Smooth muscle cell (in vitro differentiated cells): ENCODE results near the gene NEK6. TPM values are rescaled to one million over a fixed set of nuclear protein-coding genes. Genes with fewer than 3 reads are reported as not detected.

ENCODE experiments used
- DNase-seq: peaks from one replicate; lab custom pipeline; 2025; ENCODE audit not compliant: unreplicated experiment; lab: John Stamatoyannopoulos, UW
- H2AFZ ChIP-seq: fragments of 200-600 bp; sonication (generic); 2 replicates; pipeline ENCODE4 v1.6.0; 2016; ENCODE audit warnings: antibody characterized with exemption, low read depth, mild to moderate bottlenecking
- H3F3A ChIP-seq: fragments of 200-600 bp; sonication (generic); 2 replicates; pipeline ENCODE4 v1.6.0; 2017; ENCODE audit warnings: antibody characterized with exemption, low read depth
- H3K27ac ChIP-seq: fragments of 200-600 bp; sonication (generic); 2 replicates; pipeline ENCODE4 v1.5.1; 2016; ENCODE audit warnings: low read depth, mild to moderate bottlenecking
- H3K27me3 ChIP-seq: fragments of 200-600 bp; sonication (generic); 2 replicates; pipeline ENCODE4 v1.6.1; 2016; ENCODE audit warnings: low read depth, mild to moderate bottlenecking
- H3K36me3 ChIP-seq: fragments of 200-600 bp; sonication (generic); 2 replicates; pipeline ENCODE4 v1.5.1; 2016; ENCODE audit warnings: low read depth
- H3K4me1 ChIP-seq: fragments of 200-600 bp; sonication (generic); 2 replicates; pipeline ENCODE4 v1.5.1; 2016; ENCODE audit warnings: low read depth
- H3K4me2 ChIP-seq: fragments of 200-600 bp; sonication (generic); 2 replicates; pipeline ENCODE4 v1.6.0; 2016; ENCODE audit warnings: mild to moderate bottlenecking
- H3K4me3 ChIP-seq: fragments of 200-600 bp; sonication (generic); 2 replicates; pipeline ENCODE4 v1.5.1; 2016; ENCODE audit warnings: mild to moderate bottlenecking
- H3K79me2 ChIP-seq: fragments of 200-600 bp; sonication (generic); 2 replicates; pipeline ENCODE4 v1.6.0; 2016; ENCODE audit warnings: low read depth, mild to moderate bottlenecking
- H3K9ac ChIP-seq: fragments of 200-600 bp; sonication (generic); 2 replicates; pipeline ENCODE4 v1.6.0; 2016; ENCODE audit warnings: low read depth
- H3K9me3 ChIP-seq: fragments of 200-600 bp; sonication (generic); replicated peaks from 2 replicates; pipeline ENCODE4 v1.5.1; 2016; ENCODE audit warnings: low read depth
- H4K20me1 ChIP-seq: fragments of 200-600 bp; sonication (generic); 2 replicates; pipeline ENCODE4 v1.6.0; 2016; ENCODE audit warnings: low read depth
- CTCF ChIP-seq: fragments of 200-600 bp; sonication (generic); IDR thresholded peaks from 2 replicates; pipeline ENCODE4 v1.5.1; 2017; ENCODE audit warnings: borderline replicate concordance, mild to moderate bottlenecking, antibody characterized with exemption; ENCODE audit not compliant: insufficient read depth, poor library complexity, severe bottlenecking
- WGBS: methylation state at CpG from one replicate; pipeline ENCODE4 v1.1.7; 2016; ENCODE audit warnings: low lambda C conversion rate; 5-methylcytosine and 5-hydroxymethylcytosine counted together
- polyA plus RNA-seq: library from polyadenylated mRNA; unstranded; fragments of >200 nt; fragmentation: Nextera tagmentation; extraction: Ambion mirVana; gene quantifications from 2 replicates; pipeline ENCODE4 v1.2.1, GENCODE V29; 2016
- total RNA-seq: library from RNA; depleted of rRNA; stranded (reverse); fragments of >200 nt; gene quantifications from 2 replicates; pipeline ENCODE4 v1.2.3, GENCODE V29; 2014

NEK6 gene
- total and polyA plus RNA-seq, 2 experiments from 2014 or later = 45.9 to 108 TPM

- H2AFZ ChIP-seq = no peak overlapping the region
- 87% methylated on average over 14 of the region's 14 CpGs for WGBS
- no peak overlapping the region for H3K9ac ChIP-seq
- no peak for DNase-seq
- no peak overlapping the region for H3K27ac ChIP-seq
- no peaks in the 10 kb centered on the region for H3F3A ChIP-seq
- H4K20me1 ChIP-seq = peaks cover 60% of the 10 kb centered on the region
- H3K4me3 ChIP-seq = no peak overlapping the region
- H3K27me3 ChIP-seq = no peaks in the 10 kb centered on the region
- no peaks in the 10 kb centered on the region for H3K4me1 ChIP-seq
- H3K9me3 ChIP-seq = no peaks in the 10 kb centered on the region
- no peak overlapping the region for H3K4me2 ChIP-seq
- TF ChIP-seq CTCF = no peak
- H3K36me3 ChIP-seq = peaks cover 13% of the 10 kb centered on the region
- no peaks in the 10 kb centered on the region for H3K79me2 ChIP-seq
Measured at GRCh38 chr9:124335320-124335707, 77.6 kb downstream of the NEK6 start.

GRCh38 chr9:124337562-124337961 is 79.8 kb downstream of the NEK6 start:
- WGBS = 96% methylated on average over 5 of the region's 5 CpGs
- peaks cover 13% of the 10 kb centered on the region for H3K36me3 ChIP-seq
- TF ChIP-seq CTCF = no peak

GRCh38 chr9:124339603-124340146 is 81.9 kb downstream of the NEK6 start:
- Histone ChIP-seq H3K4me1 (peaks cover 14% of the 10 kb centered on the region), H3K9me3 (no peaks in the 10 kb centered on the region), H3F3A (no peaks in the 10 kb centered on the region), H4K20me1 (peaks cover 75% of the 10 kb centered on the region), H3K79me2 (no peaks in the 10 kb centered on the region), H3K27ac (no peak overlapping the region), H3K4me3 (no peak overlapping the region), H2AFZ (no peak overlapping the region), H3K27me3 (no peaks in the 10 kb centered on the region), H3K36me3 (peaks cover 13% of the 10 kb centered on the region), H3K4me2 (no peak overlapping the region), H3K9ac (no peak overlapping the region)
- TF ChIP-seq CTCF = no peak
- 93% methylated on average over 13 of the region's 13 CpGs for WGBS
- DNase-seq = no peak

More at GRCh38 chr9:124337562-124337961, 79.8 kb downstream of the NEK6 start:
- H3K27me3 ChIP-seq = no peaks in the 10 kb centered on the region
- H4K20me1 ChIP-seq = peaks cover 63% of the 10 kb centered on the region
- no peaks in the 10 kb centered on the region for H3F3A ChIP-seq
- H3K4me3 ChIP-seq = no peak overlapping the region
- H3K4me2 ChIP-seq = no peak overlapping the region
- H3K9me3 ChIP-seq = no peaks in the 10 kb centered on the region
- no peaks in the 10 kb centered on the region for H3K79me2 ChIP-seq
- H2AFZ ChIP-seq = no peak overlapping the region
- H3K27ac ChIP-seq = no peak overlapping the region
- H3K4me1 ChIP-seq = peaks cover 2% of the 10 kb centered on the region
- no peak for DNase-seq
- no peak overlapping the region for H3K9ac ChIP-seq
